HG03135 (cell line): ENCODE data around the gene PLEKHA7.

ENCODE experiments used
- ATAC-seq: cut with Tn5 transposase; IDR thresholded peaks from one replicate; pipeline ENCODE4 v1.9.1; 2021; ENCODE audit warnings: mild to moderate bottlenecking, moderate library complexity; ENCODE audit not compliant: unreplicated experiment

Gene PLEKHA7

GRCh38 chr11:16846305-16846704, 167.9 kb downstream of the PLEKHA7 start:
- ATAC-seq, result no peak

GRCh38 chr11:16844268-16844771, 169.9 kb downstream of the PLEKHA7 start:
- ATAC-seq, result no peak

DNA sequence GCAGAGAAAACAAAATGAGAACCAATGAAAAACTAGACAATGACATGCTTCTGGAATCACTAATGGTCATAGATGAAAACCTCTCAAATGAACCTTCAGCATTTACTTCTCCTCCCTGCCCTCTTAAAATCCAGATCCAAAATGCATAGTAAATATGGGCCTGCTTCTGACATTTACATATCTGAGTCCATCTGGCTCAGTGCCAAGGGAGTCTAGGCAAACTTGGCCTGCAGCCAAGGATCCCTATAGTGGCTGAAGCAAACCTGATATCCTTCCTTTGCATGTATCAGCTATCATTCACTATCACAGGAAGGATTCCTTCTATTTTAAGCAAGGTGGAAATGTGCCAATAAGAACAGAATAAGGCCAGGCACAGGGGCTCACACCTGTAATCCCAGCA, 170.9 kb downstream of the PLEKHA7 start:
- no peak for ATAC-seq

DNA sequence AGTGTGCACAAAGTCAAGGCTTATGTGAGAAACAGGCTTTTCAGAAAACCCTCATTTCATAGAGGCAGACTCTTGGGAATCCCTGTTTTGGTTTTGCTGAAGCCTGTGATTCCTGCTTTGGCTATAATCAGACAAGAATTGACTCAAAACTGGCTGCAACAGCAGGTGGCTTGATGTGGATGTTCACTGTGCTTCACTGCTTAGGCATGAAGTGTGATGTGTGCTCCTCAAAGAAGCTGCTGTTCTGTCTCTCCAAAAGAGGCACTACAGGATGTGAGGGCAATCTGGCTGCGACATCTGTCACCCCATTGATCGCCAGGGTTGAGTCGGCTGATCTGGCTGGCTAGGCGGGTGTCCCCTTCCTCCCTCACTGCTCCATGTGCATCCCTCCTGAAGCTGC, 172.2 kb downstream of the PLEKHA7 start:
- ATAC-seq, result no peak

DNA sequence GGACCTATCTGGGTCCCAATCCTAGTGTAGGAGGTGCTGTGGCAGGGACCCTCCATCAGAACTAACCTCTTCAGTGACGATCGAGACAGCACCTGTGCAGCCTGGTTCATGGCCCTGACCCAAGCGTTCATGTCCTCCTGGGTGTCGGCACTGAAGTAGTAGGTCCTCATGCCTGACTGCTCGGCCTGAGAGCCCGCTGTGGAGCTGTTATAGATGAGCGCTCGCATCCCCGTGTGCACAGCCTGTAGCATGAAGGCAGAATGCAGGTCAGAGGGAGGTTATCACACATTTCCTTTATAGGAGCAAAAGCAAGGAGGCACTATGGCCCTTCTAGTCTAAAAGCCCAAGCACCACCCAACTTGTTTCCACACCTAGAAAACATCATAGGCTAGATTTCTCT, 172.7 kb downstream of the PLEKHA7 start:
- ATAC-seq, result no peak

DNA sequence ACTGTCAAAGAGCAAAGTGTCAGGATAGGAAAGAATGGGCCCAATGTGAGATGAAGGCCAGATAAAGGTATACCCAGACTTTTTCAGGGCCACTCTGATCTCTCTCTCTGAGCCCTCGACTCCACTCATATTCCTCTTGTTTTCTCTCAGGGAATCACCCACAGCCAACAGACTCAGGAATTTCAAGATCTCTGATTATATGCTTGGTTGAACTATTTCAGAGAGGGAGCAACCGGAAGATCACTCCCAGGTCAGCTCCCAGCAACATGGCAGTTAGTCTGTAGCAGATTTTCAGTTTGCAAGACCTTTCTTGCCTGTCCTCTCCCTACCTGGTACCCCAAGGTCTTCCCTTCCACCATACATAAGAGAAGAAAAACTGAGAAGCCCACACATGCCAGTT, 173.3 kb downstream of the PLEKHA7 start:
- ATAC-seq, result no peak

DNA sequence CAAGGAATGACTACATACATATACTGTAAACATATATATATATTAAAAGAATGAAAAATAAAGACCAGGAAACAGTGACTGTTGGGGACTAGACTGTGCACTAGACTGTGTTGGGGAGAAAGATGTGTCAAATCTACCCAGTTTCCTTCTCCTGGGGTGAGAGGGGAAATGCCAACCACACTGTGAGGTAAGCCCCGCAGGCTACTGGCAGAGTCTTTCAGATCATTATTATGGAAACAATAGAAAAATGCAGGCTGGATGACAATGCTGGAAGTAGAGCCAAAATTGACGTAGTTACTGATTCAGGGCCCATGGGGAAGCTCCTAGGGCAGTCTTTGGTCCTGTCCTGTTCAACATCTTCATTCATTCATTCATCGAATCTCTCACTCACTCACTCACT, 174.4 kb downstream of the PLEKHA7 start:
- no peak for ATAC-seq

DNA sequence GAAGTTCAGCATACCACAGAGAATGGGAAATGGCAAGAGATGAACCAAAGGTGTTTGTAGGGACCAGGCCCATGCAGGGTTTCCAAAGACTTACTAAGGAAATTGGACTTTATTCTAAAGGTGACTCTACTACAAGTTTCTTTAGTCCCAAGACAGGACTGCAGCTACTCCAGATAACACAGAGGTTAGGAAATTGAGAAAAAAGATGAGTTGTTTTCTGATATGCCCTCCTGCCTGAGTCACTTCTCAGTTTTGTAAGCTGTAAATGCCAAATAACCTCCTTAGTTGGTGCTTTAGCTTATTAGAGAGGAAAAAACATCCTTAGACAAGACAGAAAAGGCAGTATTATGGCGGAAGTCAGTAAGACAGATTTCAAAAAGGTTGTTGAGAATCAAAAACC, 179.8 kb downstream of the PLEKHA7 start:
- no peak for ATAC-seq

DNA sequence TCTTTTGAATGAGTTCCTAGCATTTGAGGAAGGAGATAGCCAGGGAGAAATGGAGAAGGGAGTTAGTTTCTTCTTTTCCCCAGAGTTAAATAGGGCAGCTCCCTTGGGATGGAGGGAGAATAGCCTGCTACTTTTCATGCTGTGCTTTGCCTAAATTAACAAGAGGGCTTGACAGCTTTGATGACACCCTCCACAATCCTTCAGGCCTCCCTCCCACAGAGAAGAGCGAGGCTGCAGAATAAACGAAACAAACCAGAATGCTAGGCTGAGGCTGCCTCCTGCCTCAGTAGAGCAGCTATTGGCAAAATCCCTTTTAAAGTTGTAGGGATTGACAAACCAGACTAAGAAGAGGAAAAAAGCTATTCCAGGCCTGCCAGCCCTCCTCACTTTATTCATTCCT, 181.2 kb downstream of the PLEKHA7 start:
- ATAC-seq, result no peak

DNA sequence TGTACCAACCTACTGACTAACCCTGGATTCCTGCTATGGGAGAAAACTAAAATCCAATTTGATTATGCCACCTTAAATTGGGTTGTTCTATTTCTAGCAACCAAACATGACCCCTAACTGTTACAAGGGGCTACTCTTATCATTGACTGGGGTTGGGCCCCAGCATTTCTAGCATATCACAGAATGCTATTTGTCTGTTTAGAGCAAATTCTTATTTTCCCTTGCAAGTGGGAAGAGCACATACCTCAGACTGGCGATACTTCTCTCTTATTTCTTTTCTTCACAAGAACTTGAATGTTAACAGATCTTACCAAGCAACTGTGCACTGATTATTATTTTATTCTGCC, 182.0 kb downstream of the PLEKHA7 start:
- ATAC-seq, result no peak

DNA sequence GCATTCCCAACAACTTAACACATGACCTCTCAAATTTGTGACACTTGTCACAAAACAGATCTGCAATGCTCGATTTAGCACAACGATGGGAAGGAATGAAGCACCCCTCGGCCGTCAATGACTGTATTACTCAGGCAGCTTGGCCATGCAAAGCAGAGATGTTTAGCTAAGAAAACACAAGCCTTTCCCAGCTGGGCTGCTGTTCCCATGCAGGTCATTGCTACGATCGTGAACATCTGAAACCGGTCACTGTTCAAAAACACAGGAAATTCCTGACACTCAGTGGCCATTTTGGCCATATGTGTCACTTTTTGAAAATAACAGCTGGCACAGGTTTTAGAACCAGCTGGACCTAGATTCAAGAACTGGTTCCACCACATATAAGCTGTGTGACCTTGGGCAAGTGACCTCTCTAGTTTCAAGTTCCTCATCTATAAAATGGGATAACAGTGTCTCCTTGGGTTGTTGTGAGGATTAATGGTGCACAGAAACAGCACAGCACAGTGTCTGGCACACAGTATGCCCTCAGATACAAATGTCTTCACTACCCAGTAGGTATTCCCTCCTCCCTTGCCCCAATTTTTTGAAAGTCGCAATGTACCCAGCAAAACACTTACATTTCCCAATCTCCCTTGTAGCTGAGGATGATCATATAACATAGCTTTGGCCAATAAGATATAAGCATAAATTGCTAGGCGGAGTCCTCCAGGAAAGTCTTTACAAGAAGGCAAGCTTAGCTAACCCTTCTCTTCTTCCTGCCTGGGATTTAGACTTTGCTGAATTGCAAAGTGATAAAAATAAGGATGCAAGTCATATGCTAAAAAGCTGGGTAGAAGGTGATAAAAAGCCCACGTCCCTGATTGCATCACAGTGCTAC, 182.7 kb downstream of the PLEKHA7 start:
- no peak for ATAC-seq

DNA sequence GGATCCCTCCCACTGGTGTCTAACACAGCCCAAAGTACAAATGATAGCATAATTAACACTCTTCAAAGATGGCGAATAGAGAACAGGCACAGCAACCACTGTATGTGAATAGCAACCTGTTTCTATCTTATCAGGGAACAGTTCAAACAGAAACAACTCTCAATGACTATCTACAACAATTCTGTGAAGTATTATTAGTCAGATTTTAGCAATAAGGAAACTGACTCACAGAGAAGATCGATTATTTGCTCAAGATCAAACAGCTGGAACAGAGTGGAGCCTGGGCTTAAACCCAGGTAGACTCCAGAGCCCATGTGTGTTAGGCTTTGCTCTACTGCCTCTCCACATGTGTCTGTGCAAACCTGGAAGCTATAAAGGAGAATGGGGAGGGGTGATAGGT, 187.1 kb downstream of the PLEKHA7 start:
- no peak for ATAC-seq

GRCh38 chr11:16825968-16826367, 188.2 kb downstream of the PLEKHA7 start:
- no peak for ATAC-seq

- ATAC-seq, result no peak
These were observed 189.1 kb downstream of the PLEKHA7 start for GRCh38 chr11:16825101-16825500.

DNA sequence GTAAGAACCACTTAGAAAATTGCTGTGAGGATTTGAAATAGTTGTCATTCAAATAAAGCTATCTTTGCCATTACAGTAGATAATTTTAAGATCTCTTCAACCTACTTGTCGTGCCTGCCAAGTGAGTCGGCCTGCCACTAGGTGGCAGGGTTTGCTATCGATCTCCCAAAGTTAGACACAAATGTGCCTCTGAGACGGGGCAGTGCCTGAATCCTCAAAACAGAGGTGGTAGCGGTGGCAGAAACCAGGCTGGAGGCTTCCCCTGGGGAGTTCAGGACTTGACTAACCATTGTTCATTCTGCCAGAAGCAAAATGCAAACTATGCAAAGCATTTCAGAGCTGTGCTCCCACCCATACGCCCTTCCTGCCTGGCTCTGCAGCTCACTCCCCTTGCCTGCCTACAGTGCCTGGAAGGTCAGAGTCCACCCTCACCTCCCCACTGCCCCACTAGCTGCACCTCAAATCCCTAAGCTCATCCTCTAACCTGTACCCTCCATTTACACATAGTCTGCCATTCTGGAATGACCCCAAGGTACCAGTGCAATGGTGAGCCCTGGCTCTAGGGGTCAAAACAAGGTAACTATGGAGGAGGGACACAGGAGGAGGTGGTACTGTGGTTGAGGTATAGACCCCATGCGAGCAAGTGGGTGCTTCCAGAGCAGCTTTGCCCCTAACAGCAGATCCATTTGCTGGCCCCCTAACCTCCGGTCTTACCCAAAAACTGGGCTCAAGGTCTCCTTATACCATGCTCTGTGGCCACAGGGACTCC, 193.7 kb downstream of the PLEKHA7 start:
- ATAC-seq, result peak; percentile 82

GRCh38 chr11:16818284-16818683, 195.9 kb downstream of the PLEKHA7 start:
- no peak for ATAC-seq

- no peak for ATAC-seq
These were observed 196.9 kb downstream of the PLEKHA7 start for GRCh38 chr11:16817351-16817750.

DNA sequence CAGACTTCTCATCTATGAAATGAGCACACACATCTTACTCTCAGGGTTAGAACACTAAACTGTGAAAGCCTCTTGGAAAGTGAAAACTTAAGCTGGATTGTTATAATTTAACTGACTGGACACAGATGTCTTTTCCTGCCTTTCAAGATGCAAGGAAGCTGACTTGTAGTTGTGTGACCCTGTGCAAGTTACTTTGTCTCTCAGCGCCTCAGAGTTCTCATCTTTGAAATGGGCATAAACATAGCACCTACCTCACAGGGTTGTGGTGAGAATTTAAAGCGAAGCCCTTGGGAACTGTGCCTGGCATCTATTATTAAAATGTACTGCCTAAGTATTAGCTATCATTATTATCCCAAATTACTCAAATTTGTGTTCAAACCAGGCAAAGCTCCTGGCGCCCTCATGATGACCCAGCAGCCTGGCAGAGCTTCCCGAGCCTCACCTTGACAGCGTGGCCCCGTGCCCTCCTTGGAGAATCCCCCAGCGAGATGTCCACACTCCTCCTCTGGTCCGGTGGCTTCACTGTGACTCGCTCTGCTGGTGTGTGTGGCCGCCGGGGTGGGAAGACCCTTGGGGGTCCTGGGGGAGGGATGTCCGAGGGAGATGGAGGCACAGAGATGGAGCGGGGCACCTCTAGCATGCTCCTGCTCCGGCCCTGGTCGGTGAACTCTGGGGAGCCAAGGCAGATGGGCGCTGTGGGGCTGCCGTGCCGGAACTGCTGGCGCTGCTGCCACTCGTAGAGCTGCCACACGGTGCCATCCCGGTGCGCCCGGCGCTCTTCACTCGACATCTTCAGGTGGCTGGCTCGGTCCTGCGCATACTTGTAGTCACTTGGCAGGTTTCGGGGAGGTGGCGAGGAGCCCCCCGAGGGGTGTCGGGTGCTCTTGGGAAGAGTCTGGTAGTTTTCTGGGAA, 197.6 kb downstream of the PLEKHA7 start:
- no peak for ATAC-seq

GRCh38 chr11:16815047-16815767, 199.0 kb downstream of the PLEKHA7 start:
- no peak for ATAC-seq

GRCh38 chr11:16814410-16815046, 199.7 kb downstream of the PLEKHA7 start:
- no peak for ATAC-seq
